ENCODE measurements around the gene RPS19.

Gene RPS19

DNA sequence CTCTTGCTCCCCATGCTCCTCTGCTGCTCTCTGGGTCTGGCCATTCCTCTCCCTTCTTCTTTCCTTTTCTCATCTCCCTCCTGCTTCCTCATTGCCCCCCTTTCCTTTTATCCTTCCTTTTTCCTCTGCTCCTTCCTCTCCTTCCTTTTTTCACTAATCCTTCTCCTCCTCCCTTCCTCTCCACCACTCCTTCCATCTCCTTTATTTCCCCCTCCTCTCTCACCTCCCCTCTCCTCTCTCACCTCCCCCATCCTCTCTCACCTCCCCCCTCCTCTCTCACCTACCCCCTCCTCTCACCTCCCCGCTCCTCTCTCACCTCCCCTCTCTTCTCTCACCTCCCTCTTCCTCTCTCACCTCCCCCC is 36.5 kb downstream of the RPS19 start:
- no peak for TF ChIP-seq FOXP2 (optimal IDR thresholded peaks at IDR 0.05; ENCODE audit: borderline replicate concordance, extremely low read depth, extremely low read length, insufficient read depth)
- TF ChIP-seq POLR2AphosphoS5 (IDR thresholded peaks at IDR 0.05; ENCODE audit: low read depth, low read length) = no peak
- TF ChIP-seq, protein P1, sequence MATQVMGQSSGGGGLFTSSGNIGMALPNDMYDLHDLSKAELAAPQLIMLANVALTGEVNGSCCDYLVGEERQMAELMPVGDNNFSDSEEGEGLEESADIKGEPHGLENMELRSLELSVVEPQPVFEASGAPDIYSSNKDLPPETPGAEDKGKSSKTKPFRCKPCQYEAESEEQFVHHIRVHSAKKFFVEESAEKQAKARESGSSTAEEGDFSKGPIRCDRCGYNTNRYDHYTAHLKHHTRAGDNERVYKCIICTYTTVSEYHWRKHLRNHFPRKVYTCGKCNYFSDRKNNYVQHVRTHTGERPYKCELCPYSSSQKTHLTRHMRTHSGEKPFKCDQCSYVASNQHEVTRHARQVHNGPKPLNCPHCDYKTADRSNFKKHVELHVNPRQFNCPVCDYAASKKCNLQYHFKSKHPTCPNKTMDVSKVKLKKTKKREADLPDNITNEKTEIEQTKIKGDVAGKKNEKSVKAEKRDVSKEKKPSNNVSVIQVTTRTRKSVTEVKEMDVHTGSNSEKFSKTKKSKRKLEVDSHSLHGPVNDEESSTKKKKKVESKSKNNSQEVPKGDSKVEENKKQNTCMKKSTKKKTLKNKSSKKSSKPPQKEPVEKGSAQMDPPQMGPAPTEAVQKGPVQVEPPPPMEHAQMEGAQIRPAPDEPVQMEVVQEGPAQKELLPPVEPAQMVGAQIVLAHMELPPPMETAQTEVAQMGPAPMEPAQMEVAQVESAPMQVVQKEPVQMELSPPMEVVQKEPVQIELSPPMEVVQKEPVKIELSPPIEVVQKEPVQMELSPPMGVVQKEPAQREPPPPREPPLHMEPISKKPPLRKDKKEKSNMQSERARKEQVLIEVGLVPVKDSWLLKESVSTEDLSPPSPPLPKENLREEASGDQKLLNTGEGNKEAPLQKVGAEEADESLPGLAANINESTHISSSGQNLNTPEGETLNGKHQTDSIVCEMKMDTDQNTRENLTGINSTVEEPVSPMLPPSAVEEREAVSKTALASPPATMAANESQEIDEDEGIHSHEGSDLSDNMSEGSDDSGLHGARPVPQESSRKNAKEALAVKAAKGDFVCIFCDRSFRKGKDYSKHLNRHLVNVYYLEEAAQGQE (IDR thresholded peaks at IDR 0.05; ENCODE audit: insufficient read depth in 1 of 2, low read depth in 2 of 2, low read length in 2 of 2) = no peak
- no peak for TF ChIP-seq SIN3A (IDR thresholded peaks at IDR 0.05; ENCODE audit: borderline replicate concordance, insufficient read depth, low read length)
- TF ChIP-seq TAF1 (IDR thresholded peaks at IDR 0.05; ENCODE audit: borderline replicate concordance, insufficient read depth, low read length) = no peak

DNA sequence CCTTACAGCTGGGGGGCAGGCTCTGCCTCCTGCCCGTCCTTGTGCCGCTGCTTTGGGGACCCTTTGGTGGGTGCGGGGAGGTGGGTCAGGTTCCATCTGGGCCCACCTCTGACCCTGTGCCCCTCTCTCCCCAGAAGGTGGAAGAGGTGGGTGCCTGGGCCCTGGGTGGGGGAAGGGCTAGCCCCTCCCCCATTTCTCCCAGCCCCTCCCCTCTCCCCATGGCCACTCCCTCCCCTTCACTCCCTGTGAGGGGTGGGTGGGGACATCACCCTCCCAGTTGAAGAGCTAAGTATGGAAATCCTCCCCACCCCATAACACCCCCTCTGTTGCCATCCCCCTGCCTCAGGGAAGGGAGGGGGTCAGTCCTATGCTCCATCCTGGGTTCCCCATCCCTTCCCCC is 37.1 kb downstream of the RPS19 start:
- TF ChIP-seq FOXP2 (optimal IDR thresholded peaks at IDR 0.05; ENCODE audit: borderline replicate concordance, extremely low read depth, extremely low read length, insufficient read depth) = no peak
- no peak for TF ChIP-seq TAF1 (IDR thresholded peaks at IDR 0.05; ENCODE audit: borderline replicate concordance, insufficient read depth, low read length)
- TF ChIP-seq, protein P1 (IDR thresholded peaks at IDR 0.05; ENCODE audit: insufficient read depth in 1 of 2, low read depth in 2 of 2, low read length in 2 of 2) = no peak
- TF ChIP-seq POLR2AphosphoS5 (IDR thresholded peaks at IDR 0.05; ENCODE audit: low read depth, low read length) = no peak
- no peak for TF ChIP-seq SIN3A (IDR thresholded peaks at IDR 0.05; ENCODE audit: borderline replicate concordance, insufficient read depth, low read length)

DNA sequence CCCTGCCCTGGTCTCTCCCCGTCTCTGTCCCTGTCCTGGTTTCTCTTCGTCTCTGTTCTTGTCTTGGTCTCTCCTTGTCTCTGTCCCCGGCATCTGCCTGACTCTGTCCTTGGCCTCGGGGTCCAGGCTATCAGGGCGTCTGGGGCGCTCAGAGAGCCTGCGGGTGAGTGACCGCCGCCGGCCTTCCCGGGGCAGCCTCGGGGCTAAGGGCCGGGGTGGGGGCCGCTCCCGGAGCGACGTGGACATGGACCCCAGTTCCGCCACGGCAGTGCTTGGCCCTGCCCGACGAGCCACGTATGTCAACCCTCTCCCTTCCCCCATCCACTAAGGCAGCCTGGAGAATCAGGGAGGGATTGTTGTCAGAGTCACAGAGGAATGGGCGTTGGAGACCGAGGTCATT is 37.8 kb downstream of the RPS19 start:
- TF ChIP-seq TAF1 (IDR thresholded peaks at IDR 0.05; ENCODE audit: borderline replicate concordance, insufficient read depth, low read length) = no peak

DNA sequence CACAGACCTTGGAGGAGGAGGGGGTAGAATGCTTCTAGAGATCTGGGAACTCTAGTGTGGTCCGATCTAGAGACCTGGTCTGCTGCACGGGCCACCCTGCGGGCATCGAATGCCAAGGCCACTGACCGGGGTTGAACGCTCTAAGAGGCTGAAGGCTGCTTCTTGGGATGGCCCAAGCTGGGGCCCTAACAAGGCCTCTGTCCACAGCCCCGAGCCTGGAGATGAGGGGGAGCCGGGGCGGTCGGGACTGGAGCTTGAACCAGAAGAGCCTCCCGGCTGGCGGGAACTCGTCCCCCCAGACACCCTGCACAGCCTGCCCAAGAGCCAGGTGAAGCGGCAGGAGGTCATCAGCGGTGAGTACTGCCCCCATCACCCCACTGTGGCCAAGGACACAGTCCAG is 38.2 kb downstream of the RPS19 start:
- no peak for TF ChIP-seq TAF1 (IDR thresholded peaks at IDR 0.05; ENCODE audit: borderline replicate concordance, insufficient read depth, low read length)
- TF ChIP-seq SIN3A (IDR thresholded peaks at IDR 0.05; ENCODE audit: borderline replicate concordance, insufficient read depth, low read length) = no peak
- no peak for TF ChIP-seq FOXP2 (optimal IDR thresholded peaks at IDR 0.05; ENCODE audit: borderline replicate concordance, extremely low read depth, extremely low read length, insufficient read depth)
- TF ChIP-seq, protein P1 (IDR thresholded peaks at IDR 0.05; ENCODE audit: insufficient read depth in 1 of 2, low read depth in 2 of 2, low read length in 2 of 2) = no peak
- no peak for TF ChIP-seq POLR2AphosphoS5 (IDR thresholded peaks at IDR 0.05; ENCODE audit: low read depth, low read length)

DNA sequence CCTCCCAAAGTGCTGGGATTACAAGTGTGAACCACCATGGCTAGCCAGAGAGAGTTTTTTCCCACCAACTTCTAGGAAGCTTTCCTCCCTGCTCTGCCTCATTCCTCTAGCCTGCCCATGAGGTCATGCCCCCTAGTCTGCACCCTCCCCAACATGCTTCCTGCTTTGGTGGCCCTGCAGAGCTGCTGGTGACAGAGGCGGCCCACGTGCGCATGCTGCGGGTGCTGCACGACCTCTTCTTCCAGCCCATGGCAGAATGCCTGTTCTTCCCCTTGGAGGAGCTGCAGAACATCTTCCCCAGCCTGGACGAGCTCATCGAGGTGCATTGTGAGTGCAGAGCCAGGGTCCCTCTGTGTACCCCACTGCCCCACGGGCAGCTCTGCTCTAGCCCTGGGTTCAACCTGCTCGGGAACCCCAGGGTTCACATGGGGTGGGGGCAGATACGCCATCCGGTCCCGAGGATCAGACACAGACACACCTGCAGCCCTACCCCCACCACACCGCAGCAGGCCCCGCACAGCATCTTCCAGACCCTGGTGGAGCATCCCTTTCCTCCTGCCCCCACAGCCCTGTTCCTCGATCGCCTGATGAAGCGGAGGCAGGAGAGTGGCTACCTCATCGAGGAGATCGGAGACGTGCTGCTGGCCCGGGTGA is 41.8 kb downstream of the RPS19 start:
- TF ChIP-seq FOXP2 (optimal IDR thresholded peaks at IDR 0.05; ENCODE audit: borderline replicate concordance, extremely low read depth, extremely low read length, insufficient read depth) = no peak

DNA sequence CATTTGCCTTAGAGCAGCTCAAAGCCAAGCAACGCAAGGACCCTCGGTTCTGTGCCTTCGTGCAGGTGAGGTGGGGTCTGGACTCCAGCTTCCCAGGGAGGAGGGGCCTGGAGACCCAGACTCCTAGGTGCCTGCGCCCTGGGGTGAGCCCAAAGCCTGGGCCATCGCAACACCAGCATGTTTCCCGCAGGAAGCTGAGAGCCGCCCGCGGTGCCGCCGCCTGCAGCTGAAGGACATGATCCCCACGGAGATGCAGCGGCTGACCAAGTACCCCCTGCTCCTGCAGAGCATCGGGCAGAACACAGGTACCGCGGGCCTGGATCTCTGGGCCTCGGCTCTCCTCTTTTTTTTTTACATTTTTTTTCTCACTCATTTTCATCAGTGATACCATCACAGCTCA is 42.5 kb downstream of the RPS19 start:
- no peak for TF ChIP-seq POLR2AphosphoS5 (IDR thresholded peaks at IDR 0.05; ENCODE audit: low read depth, low read length)
- TF ChIP-seq TAF1 (IDR thresholded peaks at IDR 0.05; ENCODE audit: borderline replicate concordance, insufficient read depth, low read length) = no peak
- TF ChIP-seq FOXP2 (optimal IDR thresholded peaks at IDR 0.05; ENCODE audit: borderline replicate concordance, extremely low read depth, extremely low read length, insufficient read depth) = no peak
- TF ChIP-seq SIN3A (IDR thresholded peaks at IDR 0.05; ENCODE audit: borderline replicate concordance, insufficient read depth, low read length) = no peak
- TF ChIP-seq, protein P1 (IDR thresholded peaks at IDR 0.05; ENCODE audit: insufficient read depth in 1 of 2, low read depth in 2 of 2, low read length in 2 of 2) = no peak
